Endothelial cell of umbilical vein (primary cell): ENCODE results near the gene OSBPL9.

Experiments
- EZH2 ChIP-seq: IDR thresholded peaks from 2 replicates; pipeline ENCODE4 v1.6.1; 2012; ENCODE audit warnings: borderline replicate concordance, low read depth, mild to moderate bottlenecking, moderate library complexity, low read length, inconsistent platforms; ENCODE audit not compliant: severe bottlenecking
- FOS ChIP-seq: IDR thresholded peaks from 2 replicates; pipeline ENCODE4 v1.6.1; 2011; ENCODE audit warnings: mild to moderate bottlenecking, low read length, moderate library complexity, borderline replicate concordance; ENCODE audit not compliant: insufficient read depth
- POLR2A ChIP-seq: IDR thresholded peaks from 2 replicates; pipeline ENCODE4 v1.6.1; 2012; ENCODE audit warnings: low read depth, mild to moderate bottlenecking, control low read depth, low read length
- POLR2AphosphoS5 ChIP-seq: IDR thresholded peaks from 2 replicates; pipeline ENCODE4 v1.6.1; 2012; ENCODE audit warnings: low read depth, mild to moderate bottlenecking, control low read depth, low read length, moderate library complexity; ENCODE audit not compliant: insufficient read depth
- TF ChIP-seq, protein P1 (sequence below), 2 donors: IDR thresholded peaks; 1 replicate in 1 of 2; 2 replicates in 1 of 2; pipeline ENCODE4 v1.5.1; 2011; ENCODE audit warnings: low read length in 2 of 2, mild to moderate bottlenecking in 2 of 2, moderate library complexity in 2 of 2, control low read depth in 1 of 2, inconsistent platforms in 1 of 2, low read depth in 1 of 2; ENCODE audit not compliant: insufficient read depth in 1 of 2; ENCODE audit errors: extremely low read depth in 1 of 2

DNA sequence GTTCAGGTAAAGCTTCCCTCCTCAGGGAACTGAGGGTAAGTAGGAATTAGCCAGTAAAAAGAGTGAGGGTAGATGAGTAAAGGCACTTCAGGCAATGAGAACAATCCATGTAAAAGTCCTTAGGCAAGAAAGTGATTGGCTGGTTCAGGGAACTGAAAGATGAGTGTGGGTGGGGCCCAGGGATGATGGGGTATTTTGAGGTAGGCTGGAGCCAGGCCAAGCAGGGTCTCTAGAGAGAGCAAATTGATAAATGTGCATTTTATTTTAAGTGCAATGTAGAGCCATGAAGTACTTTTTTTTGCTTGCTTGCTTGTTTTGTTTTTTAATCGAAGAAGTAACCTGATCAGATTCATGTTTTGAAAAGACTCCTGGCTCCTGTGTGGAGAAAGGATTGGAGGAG is 26.5 kb downstream of the OSBPL9 start:
- TF ChIP-seq, protein P1, sequence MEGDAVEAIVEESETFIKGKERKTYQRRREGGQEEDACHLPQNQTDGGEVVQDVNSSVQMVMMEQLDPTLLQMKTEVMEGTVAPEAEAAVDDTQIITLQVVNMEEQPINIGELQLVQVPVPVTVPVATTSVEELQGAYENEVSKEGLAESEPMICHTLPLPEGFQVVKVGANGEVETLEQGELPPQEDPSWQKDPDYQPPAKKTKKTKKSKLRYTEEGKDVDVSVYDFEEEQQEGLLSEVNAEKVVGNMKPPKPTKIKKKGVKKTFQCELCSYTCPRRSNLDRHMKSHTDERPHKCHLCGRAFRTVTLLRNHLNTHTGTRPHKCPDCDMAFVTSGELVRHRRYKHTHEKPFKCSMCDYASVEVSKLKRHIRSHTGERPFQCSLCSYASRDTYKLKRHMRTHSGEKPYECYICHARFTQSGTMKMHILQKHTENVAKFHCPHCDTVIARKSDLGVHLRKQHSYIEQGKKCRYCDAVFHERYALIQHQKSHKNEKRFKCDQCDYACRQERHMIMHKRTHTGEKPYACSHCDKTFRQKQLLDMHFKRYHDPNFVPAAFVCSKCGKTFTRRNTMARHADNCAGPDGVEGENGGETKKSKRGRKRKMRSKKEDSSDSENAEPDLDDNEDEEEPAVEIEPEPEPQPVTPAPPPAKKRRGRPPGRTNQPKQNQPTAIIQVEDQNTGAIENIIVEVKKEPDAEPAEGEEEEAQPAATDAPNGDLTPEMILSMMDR (IDR thresholded peaks at IDR 0.05; ENCODE audit: extremely low read depth in 1 of 2, insufficient read depth in 1 of 2, low read depth in 1 of 2, low read length in 2 of 2), result no peak
- TF ChIP-seq EZH2 (no peak), POLR2A (no peak), FOS (no peak), POLR2AphosphoS5 (no peak)
